ENCODE data around the gene PAWR.

- TF ChIP-seq CTCF (IDR thresholded peaks at IDR 0.05; ENCODE audit: low read depth, low read length, poor library complexity, severe bottlenecking) (no peak), EZH2phosphoT487 (IDR thresholded peaks at IDR 0.05; ENCODE audit: borderline replicate concordance, low read length) (no peak)
These were observed 144.2 kb downstream of the PAWR start for GRCh38 chr12:79546466-79547043.

Measured in DOHH2 (cell line).